Mucosa of gallbladder (tissue), 1 donor: Measurements from ENCODE around the gene KDM3B. TPM values are rescaled to one million over a fixed set of nuclear protein-coding genes. Genes with fewer than 3 reads are reported as not detected.
A peak's percentile ranks its signal among the peaks of the same experiment; 100 is the strongest.

Experiments
- DNase-seq: peaks from one replicate; pipeline ENCODE4 v3.0.0-alpha.2; 2020; ENCODE audit warnings: low spot score
- total RNA-seq: library from RNA; stranded (reverse); gene quantifications from one replicate; pipeline ENCODE4 v1.2.1, GENCODE V29; 2021
- donor health status: DM: no; HTN: no; CAD: no.

KDM3B gene
- total RNA-seq, 1 donor from 2014 or later = 65.8 TPM

- DNase-seq = no peak
These were observed 96.3 kb downstream of the KDM3B start for GRCh38 chr5:138448481-138449398.

GRCh38 chr5:138449501-138450239 lies 97.2 kb downstream of the KDM3B start:
- peak; percentile 88 for DNase-seq

- no peak for DNase-seq
These were observed 98.5 kb downstream of the KDM3B start for GRCh38 chr5:138450971-138451370.

GRCh38 chr5:138452720-138453119 lies 100.2 kb downstream of the KDM3B start:
- DNase-seq = no peak

- no peak for DNase-seq
These were observed 101.1 kb downstream of the KDM3B start for GRCh38 chr5:138453590-138453989.

GRCh38 chr5:138454121-138454520 lies 101.6 kb downstream of the KDM3B start:
- no peak for DNase-seq

GRCh38 chr5:138455232-138455930 lies 102.9 kb downstream of the KDM3B start:
- DNase-seq = no peak

GRCh38 chr5:138457531-138458275 lies 105.2 kb downstream of the KDM3B start:
- DNase-seq = no peak

GRCh38 chr5:138458384-138458783 lies 105.9 kb downstream of the KDM3B start:
- no peak for DNase-seq

GRCh38 chr5:138458856-138459255 lies 106.4 kb downstream of the KDM3B start:
- DNase-seq = no peak

- peak; percentile 65 for DNase-seq
These were observed 106.9 kb downstream of the KDM3B start for GRCh38 chr5:138459311-138459933.

- DNase-seq = no peak
These were observed 107.7 kb downstream of the KDM3B start for GRCh38 chr5:138460032-138460693.

- no peak for DNase-seq
These were observed 109.0 kb downstream of the KDM3B start for GRCh38 chr5:138461343-138462125.

- no peak for DNase-seq
These were observed 111.0 kb downstream of the KDM3B start for GRCh38 chr5:138463419-138464007.

GRCh38 chr5:138464008-138464387 lies 111.5 kb downstream of the KDM3B start:
- DNase-seq = peak; percentile 95

GRCh38 chr5:138464388-138465260 lies 112.1 kb downstream of the KDM3B start:
- peak; percentile 98 for DNase-seq

- peak; percentile 97 for DNase-seq
These were observed 113.0 kb downstream of the KDM3B start, which contains the start of gene EGR1 for GRCh38 chr5:138465261-138466124. Gene EGR1, plus strand, starts transcription at chr5:138465479. Its CDS starts 283 bp downstream, at chr5:138465762.
